ENCODE measurements around the gene STRA8. TPM values are rescaled to one million over a fixed set of nuclear protein-coding genes. Genes with fewer than 3 reads are reported as not detected.

STRA8 gene
- total and polyA plus RNA-seq, 4 donors = not detected

DNA sequence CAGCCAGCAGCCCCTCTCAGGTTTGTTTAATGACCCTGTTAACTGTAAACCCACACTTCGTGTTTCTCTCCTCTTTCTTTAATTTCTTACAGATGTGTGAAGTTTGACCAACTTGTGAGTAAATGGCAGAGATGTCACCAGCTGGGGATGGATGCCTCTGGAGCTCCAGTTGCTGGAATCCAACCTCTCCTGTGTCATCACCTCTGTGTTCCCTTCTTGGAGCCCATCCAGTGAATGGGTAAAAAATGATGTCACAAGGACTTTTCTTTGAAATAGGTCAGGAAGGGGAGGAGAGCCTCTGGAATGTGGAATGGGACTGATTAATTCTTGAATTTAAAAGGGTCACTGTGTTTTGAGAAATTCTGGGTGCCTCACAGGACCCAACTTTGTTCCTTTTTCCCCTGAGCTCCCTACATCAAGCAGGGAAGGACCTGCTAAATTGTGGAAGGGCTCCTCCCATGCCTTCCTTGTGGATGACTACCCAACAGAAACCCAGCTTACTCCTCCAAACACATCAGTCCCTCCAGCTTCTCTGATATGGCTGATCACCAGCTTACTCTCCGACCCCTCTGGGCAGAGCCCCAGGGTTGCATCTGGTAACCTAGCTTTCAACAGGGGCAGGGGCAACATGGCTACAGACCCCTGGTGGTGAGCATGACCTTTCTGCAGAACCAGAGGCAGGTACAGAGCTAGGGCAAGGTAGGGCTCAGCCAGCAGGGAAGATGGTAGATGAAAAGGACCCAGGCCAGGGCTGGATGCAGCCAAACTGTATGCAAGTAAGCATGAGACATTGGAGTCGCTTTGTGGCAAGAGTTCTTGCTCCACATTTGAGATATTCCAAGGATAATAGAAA lies 67.5 kb downstream of the STRA8 start:
- Histone ChIP-seq H3K27me3 (ENCODE audit: control insufficient read depth in 3 of 3, insufficient read depth in 3 of 3, low read length in 2 of 3) (no peaks in the 10 kb centered on the region), H3K4me3 (no peak overlapping the region), H3K9ac (ENCODE audit: insufficient read depth in 1 of 2, low read length in 2 of 2) (no peak overlapping the region), H3K4me1 (ENCODE audit: control insufficient read depth in 5 of 5, insufficient read depth in 5 of 5, low read length in 5 of 5) (no peaks in the 10 kb centered on the region), H3K27ac (ENCODE audit: low read depth in 1 of 2, low read length in 1 of 2) (no peak overlapping the region), H3K9me3 (ENCODE audit: control insufficient read depth in 4 of 4, insufficient read depth in 3 of 4, low read length in 3 of 4) (peaks cover 0 to 5% (median 0%) of the 10 kb centered on the region in 4 donors), H3K36me3 (ENCODE audit: control insufficient read depth in 4 of 4, insufficient read depth in 4 of 4, low read length in 4 of 4) (no peaks in the 10 kb centered on the region)
- TF ChIP-seq CTCF (IDR thresholded peaks at IDR 0.05; ENCODE audit: control extremely low read depth, extremely low read depth) = no peak
- 81 to 89% methylated on average over 3 of the region's 3 CpGs for WGBS, 2 donors
- DNase-seq = no peak
- ATAC-seq (ENCODE audit: insufficient read depth, low FRiP score) = no peak

Small RNA genes lying within 50 kb of the gene (small RNA-seq; reads per million reads assigned to genes)
- gene MIR6509 (ENCODE audit: low replicate concordance) = not detected

Other genes starting within 250 kb of the STRA8 start
- gene AGBL3, start 247.3 kb upstream of the STRA8 start, total RNA-seq = 1 to 10 TPM; 3.6 to 5.2 TPM
- 1 to 10 TPM; 1.3 to 2.0 TPM for gene AGBL3, start 247.3 kb upstream of the STRA8 start, polyA plus RNA-seq
- gene TMEM140, start 85.8 kb upstream of the STRA8 start, total RNA-seq = 10 to 100 TPM; 16.1 to 19.7 TPM
- 10 to 100 TPM; 17.4 to 35.2 TPM for gene TMEM140, start 85.8 kb upstream of the STRA8 start, polyA plus RNA-seq
- 10 to 100 TPM; 40.0 to 50.2 TPM for gene CYREN, start 63.1 kb upstream of the STRA8 start, total RNA-seq
- 10 to 100 TPM; 22.4 to 39.5 TPM for gene CYREN, start 63.1 kb upstream of the STRA8 start, polyA plus RNA-seq
- gene WDR91, start 22.3 kb upstream of the STRA8 start, total RNA-seq = 10 to 100 TPM; 28.0 to 47.8 TPM
- gene WDR91, start 22.3 kb upstream of the STRA8 start, polyA plus RNA-seq = 10 to 100 TPM; 11.3 to 15.1 TPM

All from lung (tissue), 13 donors.